AG04450 (cell line): Measurements from ENCODE around the gene ATRAID. TPM values are rescaled to one million over a fixed set of nuclear protein-coding genes. Genes with fewer than 3 reads are reported as not detected.

Experiments used
- CTCF ChIA-PET: fragments of 300-600, 350-600 bp; formaldehyde crosslinking; extraction: SDS; loops from one replicate; lab custom pipeline; 2022; ENCODE audit warnings: antibody characterized with exemption, inconsistent platforms; lab: Charles Lee
- POLR2A ChIA-PET: fragments of 350-600 bp; formaldehyde crosslinking; extraction: SDS; loops from one replicate; lab custom pipeline; 2021; ENCODE audit warnings: antibody characterized with exemption, inconsistent platforms; lab: Yijun Ruan, JAX
- DNase-seq: peaks from one replicate; pipeline ENCODE4 v3.0.0-alpha.2; 2011; ENCODE audit warnings: low read depth, low spot score
- H3K27ac ChIP-seq: one replicate; pipeline ENCODE4 v1.5.1; 2012; ENCODE audit warnings: low read depth, low read length, control low read depth
- H3K27me3 ChIP-seq: one replicate; pipeline ENCODE4 v1.6.0; 2012; ENCODE audit warnings: low read length; ENCODE audit not compliant: control insufficient read depth, insufficient read depth
- H3K4me3 ChIP-seq: 2 replicates; pipeline ENCODE4 v1.5.1; 2011; ENCODE audit warnings: mild to moderate bottlenecking, low read depth, low read length, control low read depth
- H3K9me3 ChIP-seq: 2 replicates; pipeline ENCODE4 v1.5.1; 2012; ENCODE audit warnings: low read length; ENCODE audit not compliant: control insufficient read depth, insufficient read depth
- CTCF ChIP-seq: IDR thresholded peaks from 2 replicates; pipeline ENCODE4 v1.5.1; 2011; ENCODE audit warnings: low read depth, low read length, control low read depth, inconsistent platforms
- polyA plus RNA-seq: library from polyadenylated mRNA; depleted of rRNA; stranded (reverse); fragments of >200 nt; gene quantifications from 2 replicates; pipeline ENCODE4 v1.2.3, GENCODE V29; 2011

ATRAID gene
- polyA plus RNA-seq, 1 experiment: 219 TPM

GRCh38 chr2:27202854-27203253 is 9.0 kb upstream of the ATRAID start:
- ChIA-PET POLR2A (no interaction called here), CTCF (interaction anchor here (0.6 to 1.2 kb wide), 2 partner anchors 12 to 101 kb away, joined by 3 to 4 read pairs; no protein-coding TSS in a partner anchor)
- Histone ChIP-seq H3K27ac (no peak overlapping the region), H3K9me3 (no peaks in the 10 kb centered on the region), H3K4me3 (no peak overlapping the region), H3K27me3 (no peaks in the 10 kb centered on the region)
- DNase-seq: no peak
- no peak for TF ChIP-seq CTCF

- Histone ChIP-seq H3K4me3 (no peak overlapping the region), H3K9me3 (no peaks in the 10 kb centered on the region), H3K27me3 (no peaks in the 10 kb centered on the region), H3K27ac (no peak overlapping the region)
- ChIA-PET CTCF (interaction anchor here (0.7 to 1.4 kb wide), 2 partner anchors 11 to 100 kb away, joined by 3 read pairs; no protein-coding TSS in a partner anchor), POLR2A (no interaction called here)
- no peak for TF ChIP-seq CTCF
- DNase-seq: no peak
Measured at GRCh38 chr2:27203741-27204140, 8.1 kb upstream of the ATRAID start.

GRCh38 chr2:27204566-27204965 is 7.3 kb upstream of the ATRAID start:
- ChIA-PET CTCF (interaction anchor here (1.4 kb wide), 1 partner anchor 99 kb away, joined by 3 read pairs; no protein-coding TSS in a partner anchor), POLR2A (no interaction called here)
- Histone ChIP-seq H3K27me3 (no peaks in the 10 kb centered on the region), H3K27ac (no peak overlapping the region), H3K9me3 (no peaks in the 10 kb centered on the region), H3K4me3 (no peak overlapping the region)
- DNase-seq: no peak
- TF ChIP-seq CTCF: no peak

- no peaks in the 10 kb centered on the region for H3K27me3 ChIP-seq
- no peak overlapping the region for H3K4me3 ChIP-seq
- CTCF ChIA-PET: interaction anchor here (2.0 kb wide), 1 partner anchor 14 kb away, joined by 7 read pairs; no protein-coding TSS in a partner anchor
- DNase-seq: no peak
- H3K9me3 ChIP-seq: no peaks in the 10 kb centered on the region
- no peak for TF ChIP-seq CTCF
- no peak overlapping the region for H3K27ac ChIP-seq
- POLR2A ChIA-PET: no interaction called here
Measured at GRCh38 chr2:27205206-27205605, 6.6 kb upstream of the ATRAID start.

- CTCF ChIA-PET: interaction anchor here (2.0 kb wide), 1 partner anchor 15 kb away, joined by 7 read pairs; no protein-coding TSS in a partner anchor
- Histone ChIP-seq H3K27ac (no peak overlapping the region), H3K9me3 (no peaks in the 10 kb centered on the region), H3K27me3 (no peaks in the 10 kb centered on the region), H3K4me3 (no peak overlapping the region)
- DNase-seq: no peak
- POLR2A ChIA-PET: no interaction called here
- TF ChIP-seq CTCF: no peak
Measured at GRCh38 chr2:27206346-27206745, 5.5 kb upstream of the ATRAID start.
